HG03378 (cell line): ENCODE measurements around the gene RPP40.
"Not testable (repeated sequence)": the region's sequence is repeated elsewhere in the genome, so short reads cannot be mapped to it uniquely, and the experiment has no call there.

Experiments
- ATAC-seq: cut with Tn5 transposase; IDR thresholded peaks from one replicate; pipeline ENCODE4 v1.9.1; 2021; ENCODE audit warnings: mild to moderate bottlenecking, moderate library complexity; ENCODE audit not compliant: unreplicated experiment

RPP40 gene

GRCh38 chr6:5023923-5024322 is 20.1 kb upstream of the RPP40 start:
- ATAC-seq: no peak

- no peak for ATAC-seq
Measured at GRCh38 chr6:5020142-5020541, 16.3 kb upstream of the RPP40 start.

GRCh38 chr6:5014072-5014561 is 10.3 kb upstream of the RPP40 start:
- no peak for ATAC-seq

GRCh38 chr6:5012519-5012918 is 8.7 kb upstream of the RPP40 start:
- no peak for ATAC-seq

- no peak for ATAC-seq
Measured at GRCh38 chr6:5011346-5011745, 7.5 kb upstream of the RPP40 start.

GRCh38 chr6:5007531-5007930 is 3.7 kb upstream of the RPP40 start:
- ATAC-seq: no peak

- no peak for ATAC-seq
Measured at GRCh38 chr6:5006222-5006621, 2.4 kb upstream of the RPP40 start.

- not testable (repeated sequence) for ATAC-seq
Measured at GRCh38 chr6:5005038-5005433, 1.2 kb upstream of the RPP40 start.

GRCh38 chr6:5004373-5005037 is 668 bp upstream of the RPP40 start:
- ATAC-seq: peak; percentile 7

GRCh38 chr6:4999586-4999985 is 4.3 kb downstream of the RPP40 start:
- no peak for ATAC-seq

GRCh38 chr6:4997862-4998261 is 6.0 kb downstream of the RPP40 start:
- ATAC-seq: no peak

- no peak for ATAC-seq
Measured at GRCh38 chr6:4994741-4995140, 9.1 kb downstream of the RPP40 start.

GRCh38 chr6:4987432-4987831 is 16.4 kb downstream of the RPP40 start:
- ATAC-seq: no peak

- no peak for ATAC-seq
Measured at GRCh38 chr6:4986999-4987398, 16.8 kb downstream of the RPP40 start.

- no peak for ATAC-seq
Measured at GRCh38 chr6:4983322-4983721, 20.5 kb downstream of the RPP40 start.

GRCh38 chr6:4981761-4982160 is 22.1 kb downstream of the RPP40 start:
- ATAC-seq: no peak

GRCh38 chr6:4979426-4979825 is 24.4 kb downstream of the RPP40 start:
- ATAC-seq: no peak

- ATAC-seq: no peak
Measured at GRCh38 chr6:4977468-4977867, 26.4 kb downstream of the RPP40 start.

- no peak for ATAC-seq
Measured at GRCh38 chr6:4975506-4975905, 28.3 kb downstream of the RPP40 start.

- ATAC-seq: no peak
Measured at GRCh38 chr6:4974962-4975361, 28.9 kb downstream of the RPP40 start.

GRCh38 chr6:4973982-4974745 is 29.7 kb downstream of the RPP40 start:
- ATAC-seq: no peak

- no peak for ATAC-seq
Measured at GRCh38 chr6:4973415-4973814, 30.4 kb downstream of the RPP40 start.
